GM23338 (cell line): ENCODE results near the gene PERM1. TPM values are rescaled to one million over a fixed set of nuclear protein-coding genes. Genes with fewer than 3 reads are reported as not detected.

ENCODE experiments used
- ATAC-seq: fragments of 200-7000 bp; cut with Tn5 transposase; 3 replicates; pipeline ENCODE4 v1.9.1; 2020
- DNase-seq: peaks from one replicate; pipeline ENCODE4 v3.0.0-alpha.2; 2015; ENCODE audit warnings: low spot score
- H2AFZ ChIP-seq: fragments of 200-600 bp; sonication (generic); 2 replicates; pipeline ENCODE4 v1.8.0; 2016; ENCODE audit warnings: antibody characterized with exemption, mild to moderate bottlenecking, moderate library complexity
- H3F3A ChIP-seq: fragments of 200-600 bp; sonication (generic); replicated peaks from 2 replicates; pipeline ENCODE4 v1.8.0; 2017; ENCODE audit warnings: antibody characterized with exemption, mixed run types, low read depth
- H3K27ac ChIP-seq: fragments of 200-600 bp; sonication (generic); 2 replicates; pipeline ENCODE4 v1.6.1; 2016; ENCODE audit warnings: low read depth
- H3K27me3 ChIP-seq: fragments of 200-600 bp; sonication (generic); 2 replicates; pipeline ENCODE4 v1.8.0; 2016; ENCODE audit warnings: mild to moderate bottlenecking, mixed run types, moderate library complexity; ENCODE audit not compliant: insufficient read depth
- H3K36me3 ChIP-seq: fragments of 200-600 bp; sonication (generic); 2 replicates; pipeline ENCODE4 v1.8.0; 2016; ENCODE audit warnings: mild to moderate bottlenecking; ENCODE audit not compliant: insufficient read depth
- H3K4me1 ChIP-seq: fragments of 200-600 bp; sonication (generic); 2 replicates; pipeline ENCODE4 v1.8.0; 2016; ENCODE audit warnings: mild to moderate bottlenecking, moderate library complexity; ENCODE audit not compliant: insufficient read depth
- H3K4me2 ChIP-seq: fragments of 200-600 bp; sonication (generic); 2 replicates; pipeline ENCODE4 v1.7.1; 2017; ENCODE audit warnings: mixed run types
- H3K4me3 ChIP-seq: fragments of 200-600 bp; sonication (generic); 2 replicates; pipeline ENCODE4 v1.6.1; 2016; ENCODE audit warnings: mixed run types
- H3K79me2 ChIP-seq: fragments of 200-600 bp; sonication (generic); replicated peaks from 2 replicates; pipeline ENCODE4 v1.8.0; 2017; ENCODE audit warnings: mild to moderate bottlenecking; ENCODE audit not compliant: insufficient read depth
- H3K9me2 ChIP-seq: fragments of 200-600 bp; sonication (generic); 2 replicates; pipeline ENCODE4 v1.8.0; 2017; ENCODE audit not compliant: insufficient read depth
- H4K20me1 ChIP-seq: fragments of 200-600 bp; sonication (generic); replicated peaks from 2 replicates; pipeline ENCODE4 v1.8.0; 2017; ENCODE audit warnings: mild to moderate bottlenecking; ENCODE audit not compliant: insufficient read depth
- H3K27ac Mint-ChIP-seq: 2 replicates; pipeline ENCODE4 v1.8.0; 2020; ENCODE audit warnings: inconsistent platforms, mild to moderate bottlenecking, moderate library complexity, mixed read lengths
- H3K27me3 Mint-ChIP-seq: 3 replicates; pipeline ENCODE4 v1.8.0; 2022; ENCODE audit warnings: low read depth, mild to moderate bottlenecking, moderate library complexity, mixed read lengths, inconsistent platforms; ENCODE audit not compliant: insufficient read depth, poor library complexity
- H3K36me3 Mint-ChIP-seq: 3 replicates; pipeline ENCODE4 v1.8.0; 2021; ENCODE audit warnings: low read depth, mild to moderate bottlenecking, inconsistent platforms, moderate library complexity, mixed read lengths
- H3K4me1 Mint-ChIP-seq: 3 replicates; pipeline ENCODE4 v1.8.0; 2020; ENCODE audit warnings: mild to moderate bottlenecking, inconsistent platforms, mixed read lengths
- H3K4me3 Mint-ChIP-seq: 3 replicates; pipeline ENCODE4 v1.8.0; 2021; ENCODE audit warnings: moderate library complexity, mild to moderate bottlenecking, inconsistent platforms, mixed read lengths
- H3K9me3 Mint-ChIP-seq: 3 replicates; pipeline ENCODE4 v1.8.0; 2020; ENCODE audit warnings: moderate library complexity, mild to moderate bottlenecking, inconsistent platforms, mixed read lengths
- CREB1 ChIP-seq: fragments of 250-450 bp; sonication (Bioruptor Pico); IDR thresholded peaks from 2 replicates; pipeline ENCODE4 v1.5.0; 2020; ENCODE audit warnings: low read depth, mild to moderate bottlenecking, moderate library complexity
- CTCF ChIP-seq, 2 experiments: fragments of 200-600 bp in 1 of 2; sonication (generic) in 1 of 2; conservative IDR thresholded peaks; 2 replicates each; pipeline versions ENCODE4 v1.5.1 to v1.6.1; 2016 to 2017; ENCODE audit warnings: antibody characterized with exemption in 2 of 2, low read depth in 2 of 2, mild to moderate bottlenecking in 2 of 2, moderate library complexity in 1 of 2
- EZH2 ChIP-seq: fragments of 200-600 bp; sonication (generic); IDR thresholded peaks from one replicate; pipeline ENCODE4 v1.8.0; 2017; ENCODE audit warnings: antibody characterized with exemption, mild to moderate bottlenecking, low read depth; ENCODE audit not compliant: unreplicated experiment
- EZH2phosphoT487 ChIP-seq: fragments of 200-600 bp; sonication (generic); IDR thresholded peaks from one replicate; pipeline ENCODE4 v1.8.1; 2018; ENCODE audit warnings: antibody characterized with exemption; ENCODE audit not compliant: unreplicated experiment
- REST ChIP-seq: IDR thresholded peaks from one replicate; pipeline ENCODE4 v1.6.1; 2018; ENCODE audit warnings: antibody characterized with exemption; ENCODE audit not compliant: unreplicated experiment
- ZNF114 ChIP-seq: fragments of 250-450 bp; sonication (Bioruptor Pico); IDR thresholded peaks from 2 replicates; pipeline ENCODE4 v1.5.0; 2020; ENCODE audit warnings: mild to moderate bottlenecking, moderate library complexity
- polyA plus RNA-seq: library from polyadenylated mRNA; unstranded; fragments of >200 nt; fragmentation: Nextera tagmentation; extraction: Ambion mirVana; gene quantifications from 2 replicates; pipeline ENCODE4 v1.2.1, GENCODE V29; 2016
- total RNA-seq: library from RNA; depleted of rRNA; stranded (reverse); fragments of >200 nt; shearing (Covaris generic); gene quantifications from 2 replicates; pipeline ENCODE4 v1.2.3, GENCODE V29; 2014

The PERM1 gene
- total and polyA plus RNA-seq, 2 experiments from 2014 or later: 1.1 TPM; not detected in 1

- peaks cover 80% of the 10 kb centered on the region for H3K27me3 ChIP-seq
- Mint-ChIP-seq H3K4me3 (peak overlapping the region; percentile 68), H3K27ac (no peak overlapping the region), H3K27me3 (peaks cover 59% of the 10 kb centered on the region), H3K9me3 (peaks cover 3% of the 10 kb centered on the region; the same call in 1 of the 3 replicates), H3K4me1 (peaks cover 11% of the 10 kb centered on the region; the same call in 2 of the 3 replicates), H3K36me3 (peaks cover 12% of the 10 kb centered on the region; the same call in 2 of the 3 replicates)
- 0 out of 2 replicates have a peak overlapping the region, but pooled peaks have one; percentile 23 for H2AFZ ChIP-seq
- no peak overlapping the region for H3K27ac ChIP-seq
- peak overlapping the region; percentile 55 for H3K4me3 ChIP-seq
- H3K79me2 ChIP-seq: no peaks in the 10 kb centered on the region
- H3K4me2 ChIP-seq: peak overlapping the region; percentile 79
- H3K4me1 ChIP-seq: peaks cover 5% of the 10 kb centered on the region; the same call in 1 of the 2 replicates
- 0 out of 2 replicates have a peak, but pooled peaks cover 3% of the 10 kb centered on the region for H3F3A ChIP-seq
- no peaks in the 10 kb centered on the region; the same call in 1 of the 2 replicates for H4K20me1 ChIP-seq
- no peaks in the 10 kb centered on the region for H3K9me2 ChIP-seq
- no peak for TF ChIP-seq CREB1 (CRISPR knock-in tag)
- TF ChIP-seq EZH2phosphoT487: peak; percentile 42
- ATAC-seq (peak; percentile 1; the same call in 2 of the 3 replicates), DNase-seq (no peak)
- H3K36me3 ChIP-seq: 0 out of 2 replicates have a peak, but pooled peaks cover 6% of the 10 kb centered on the region
Observed at GRCh38 chr1:941015-941587, 40.8 kb downstream of the PERM1 start.

- TF ChIP-seq CTCF (conservative IDR thresholded peaks at IDR 0.05; ENCODE audit: low read depth in 2 of 2) (no peak), EZH2phosphoT487 (peak; percentile 57), CREB1 (CRISPR knock-in tag) (no peak), REST (no peak), EZH2 (peak; percentile 72), ZNF114 (no peak)
- Mint-ChIP-seq H3K27ac (no peak overlapping the region), H3K36me3 (peaks cover 5% of the 10 kb centered on the region; the same call in 2 of the 3 replicates), H3K4me1 (peaks cover 11% of the 10 kb centered on the region; the same call in 2 of the 3 replicates), H3K4me3 (peak overlapping the region; percentile 51), H3K27me3 (peaks cover 66% of the 10 kb centered on the region), H3K9me3 (peaks cover 3% of the 10 kb centered on the region; the same call in 1 of the 3 replicates)
- Histone ChIP-seq H4K20me1 (no peaks in the 10 kb centered on the region; the same call in 1 of the 2 replicates), H3K4me2 (peak overlapping the region; percentile 79), H3K27me3 (peaks cover 88% of the 10 kb centered on the region), H3K27ac (no peak overlapping the region), H3K4me3 (peak overlapping the region; percentile 55), H3K36me3 (0 out of 2 replicates have a peak, but pooled peaks cover 3% of the 10 kb centered on the region), H3K79me2 (no peaks in the 10 kb centered on the region), H3F3A (0 out of 2 replicates have a peak, but pooled peaks cover 3% of the 10 kb centered on the region), H3K4me1 (peaks cover 5% of the 10 kb centered on the region; the same call in 1 of the 2 replicates), H2AFZ (no peak overlapping the region), H3K9me2 (no peaks in the 10 kb centered on the region)
- ATAC-seq (peak; percentile 4), DNase-seq (peak; percentile 60)
Observed at GRCh38 chr1:940107-941014, 41.5 kb downstream of the PERM1 start.
